GM18517 (cell line): ENCODE results near the gene EXOSC7.

Source experiments
- ATAC-seq: cut with Tn5 transposase; IDR thresholded peaks from one replicate; pipeline ENCODE4 v1.9.1; 2021; ENCODE audit warnings: mild to moderate bottlenecking, moderate library complexity; ENCODE audit not compliant: unreplicated experiment

EXOSC7 gene

DNA sequence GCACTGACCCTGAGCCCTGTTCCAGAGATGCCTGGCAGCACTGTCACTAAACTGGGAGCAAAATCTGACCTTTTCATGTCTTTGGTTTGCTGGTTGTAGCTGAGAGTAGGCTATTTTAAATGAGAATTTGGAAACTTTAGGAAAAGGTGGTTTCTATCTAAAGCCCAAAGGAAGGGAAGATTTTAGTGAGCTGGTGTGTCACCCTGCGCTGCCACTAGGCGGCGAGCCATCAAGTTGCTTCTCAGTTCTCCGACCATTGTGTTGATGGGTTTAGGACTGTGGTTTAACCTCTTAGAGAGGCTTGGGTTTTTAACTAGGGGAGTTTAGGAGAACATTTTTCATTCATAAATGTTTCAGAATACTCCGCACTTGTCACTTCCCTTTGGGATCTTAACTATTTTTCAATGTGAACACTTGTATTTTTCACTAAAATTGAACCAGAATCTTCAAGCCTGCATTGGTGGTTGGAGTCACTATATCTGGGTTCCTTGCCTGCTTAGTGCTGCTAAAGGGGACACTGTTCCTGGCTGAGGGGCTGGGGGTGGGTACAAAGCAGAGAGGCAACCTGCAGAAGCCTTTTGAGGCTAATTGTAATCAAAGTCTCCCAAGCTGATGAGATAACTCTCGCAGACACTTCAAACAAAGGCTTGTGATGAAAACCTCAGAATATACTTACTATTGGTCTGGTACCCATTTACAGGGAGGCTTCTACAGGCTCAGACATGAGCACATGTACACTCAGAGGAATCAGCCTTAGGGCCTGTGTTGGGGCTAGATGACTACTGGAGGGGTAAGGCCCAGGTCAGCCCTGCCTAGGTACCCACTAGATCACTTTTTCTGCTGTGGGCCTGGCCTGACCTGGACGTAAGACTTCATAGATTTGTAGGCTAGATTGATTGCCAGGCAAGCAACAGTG is 16.8 kb downstream of the EXOSC7 start:
- ATAC-seq: no peak

DNA sequence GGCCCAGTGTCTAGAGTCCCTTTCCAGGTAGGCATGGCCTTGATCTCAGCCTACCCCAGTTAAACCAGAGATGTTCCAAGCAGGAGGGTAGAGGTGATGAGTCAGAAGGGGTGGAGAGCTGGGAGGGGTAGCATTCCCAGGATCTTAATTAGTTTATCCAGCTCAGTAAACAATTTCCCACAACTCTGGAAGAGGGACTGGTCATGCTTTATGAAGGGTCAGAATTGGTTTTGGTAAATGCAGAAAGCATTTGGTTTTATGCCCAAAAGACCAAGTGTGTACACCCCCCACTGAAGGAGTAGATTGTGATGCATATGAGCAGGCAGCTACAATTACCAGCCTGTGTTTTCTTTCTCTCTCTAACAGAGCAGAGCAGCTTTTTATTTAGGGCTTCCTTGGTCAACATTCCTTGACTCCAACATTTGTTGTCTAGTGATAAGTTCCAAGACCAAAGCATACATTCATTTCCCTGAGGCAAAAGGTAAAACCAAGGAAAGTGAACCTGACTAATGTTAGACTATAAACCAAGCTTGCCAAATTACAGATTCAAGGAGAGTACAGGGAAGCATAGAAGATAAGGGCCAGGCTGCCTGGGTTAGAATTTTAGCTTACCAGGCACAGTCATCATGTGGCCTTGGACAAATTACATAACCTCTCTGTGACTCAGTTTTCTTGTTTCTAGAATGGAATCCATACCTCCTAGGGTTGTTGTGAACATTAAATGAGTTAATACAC is 17.6 kb downstream of the EXOSC7 start:
- no peak for ATAC-seq

- ATAC-seq: no peak
These were observed 19.2 kb downstream of the EXOSC7 start for GRCh38 chr3:44995142-44995770.

- ATAC-seq: no peak
These were observed 20.5 kb downstream of the EXOSC7 start for GRCh38 chr3:44996556-44996969.

- ATAC-seq: no peak
These were observed 23.7 kb downstream of the EXOSC7 start for GRCh38 chr3:44999782-45000181.

GRCh38 chr3:45000823-45001222 is 24.8 kb downstream of the EXOSC7 start:
- ATAC-seq: no peak

DNA sequence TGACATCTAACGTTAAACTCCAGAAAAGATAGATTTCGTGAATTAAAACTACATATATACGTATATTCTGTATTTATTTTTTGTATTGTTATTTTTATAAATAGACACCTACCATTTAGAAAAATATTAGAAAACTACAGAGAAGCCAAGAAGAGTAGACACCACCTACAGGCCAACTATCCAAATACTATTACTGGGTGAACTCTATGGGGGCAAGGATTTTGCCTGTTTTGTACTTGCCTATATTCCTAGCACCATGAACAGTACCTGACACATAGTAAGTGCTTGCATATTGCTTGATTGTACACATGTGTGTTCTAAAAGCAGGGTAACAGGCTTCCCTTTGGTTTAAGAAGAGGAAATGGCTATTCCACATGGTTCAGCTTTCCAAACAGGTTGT is 25.7 kb downstream of the EXOSC7 start:
- ATAC-seq: no peak

GRCh38 chr3:45002139-45002660 is 26.2 kb downstream of the EXOSC7 start:
- no peak for ATAC-seq

- no peak for ATAC-seq
These were observed 26.7 kb downstream of the EXOSC7 start for GRCh38 chr3:45002720-45003119.

- ATAC-seq: no peak
These were observed 27.4 kb downstream of the EXOSC7 start for GRCh38 chr3:45003406-45003805.

DNA sequence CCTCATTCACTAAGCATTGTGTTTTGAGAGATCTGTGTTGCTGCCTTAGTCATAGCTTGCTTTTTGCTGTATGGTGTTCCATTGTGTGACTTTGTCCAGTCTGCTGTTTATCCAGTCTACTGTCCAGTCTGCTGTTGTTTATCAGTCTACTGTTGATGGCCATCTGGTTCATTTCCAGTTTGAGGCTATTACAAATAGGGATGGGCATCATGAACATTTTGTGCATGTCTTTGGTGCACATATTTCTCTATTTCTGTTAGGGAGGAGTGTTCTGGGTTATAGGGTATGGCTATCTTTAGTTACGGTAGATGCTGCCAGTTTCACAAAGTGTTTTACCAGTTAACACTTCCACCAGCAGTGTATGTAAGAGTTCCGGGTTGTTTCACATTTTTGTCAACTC is 27.8 kb downstream of the EXOSC7 start:
- no peak for ATAC-seq

GRCh38 chr3:45007091-45007490 is 31.0 kb downstream of the EXOSC7 start:
- no peak for ATAC-seq

DNA sequence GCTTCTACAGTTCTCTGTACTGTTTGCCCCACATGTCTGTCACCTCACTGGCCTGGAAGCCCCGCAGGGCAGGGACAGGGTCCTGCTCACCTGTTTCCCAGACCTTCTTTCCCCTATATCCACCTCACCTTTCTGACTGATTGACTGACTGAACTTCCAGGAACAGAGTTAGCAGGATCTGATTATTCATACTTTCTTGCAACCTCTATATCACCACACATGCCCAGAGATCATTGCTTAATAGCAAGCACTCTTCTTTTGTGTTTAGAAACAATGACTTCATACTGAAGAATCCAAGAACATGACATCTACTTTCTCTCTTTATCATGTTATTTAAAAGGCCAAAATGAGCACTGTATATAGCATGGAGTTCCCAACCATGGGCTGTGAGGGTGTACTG is 32.1 kb downstream of the EXOSC7 start:
- no peak for ATAC-seq

GRCh38 chr3:45009868-45010267 is 33.8 kb downstream of the EXOSC7 start:
- no peak for ATAC-seq

GRCh38 chr3:45010811-45011333 is 34.8 kb downstream of the EXOSC7 start:
- no peak for ATAC-seq

DNA sequence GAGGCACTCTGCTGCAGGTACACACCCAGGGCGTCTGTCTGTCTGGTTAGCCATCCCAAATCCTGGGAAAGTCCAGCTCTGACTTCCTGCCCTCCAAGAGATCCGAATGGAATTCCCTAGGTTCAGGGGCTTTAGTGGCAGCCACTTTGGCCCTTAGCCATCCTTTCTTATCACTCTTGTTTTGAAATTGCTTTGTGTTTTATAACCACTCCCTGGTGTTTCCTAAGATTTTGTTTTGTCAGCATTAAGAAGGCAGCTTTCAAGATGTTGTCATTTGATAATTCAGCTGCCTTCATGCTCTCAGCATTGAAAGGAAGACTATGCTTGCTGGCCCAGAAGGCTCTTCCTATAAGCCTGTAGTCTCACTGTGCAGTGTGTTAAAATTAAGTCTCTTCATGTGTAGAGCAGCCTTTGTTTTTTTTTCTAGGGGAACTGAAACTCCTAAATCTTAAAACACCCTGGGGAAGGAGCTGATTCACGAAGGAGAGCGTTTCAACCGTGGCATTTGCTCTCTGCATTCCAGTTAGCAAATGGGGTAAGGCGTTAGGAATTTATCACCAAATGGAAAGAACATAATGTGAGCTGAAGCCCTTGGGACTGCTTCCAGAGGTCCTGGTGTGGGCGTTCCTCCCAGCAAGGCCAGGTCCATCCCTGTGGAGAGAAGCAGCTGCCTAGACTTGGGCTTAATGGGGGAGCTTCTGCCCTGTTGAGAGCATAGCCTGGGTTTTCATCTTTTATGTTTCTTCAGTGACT is 35.9 kb downstream of the EXOSC7 start:
- no peak for ATAC-seq

GRCh38 chr3:45012577-45012976 is 36.5 kb downstream of the EXOSC7 start:
- ATAC-seq: no peak

GRCh38 chr3:45016916-45017315 is 40.9 kb downstream of the EXOSC7 start:
- ATAC-seq: no peak

DNA sequence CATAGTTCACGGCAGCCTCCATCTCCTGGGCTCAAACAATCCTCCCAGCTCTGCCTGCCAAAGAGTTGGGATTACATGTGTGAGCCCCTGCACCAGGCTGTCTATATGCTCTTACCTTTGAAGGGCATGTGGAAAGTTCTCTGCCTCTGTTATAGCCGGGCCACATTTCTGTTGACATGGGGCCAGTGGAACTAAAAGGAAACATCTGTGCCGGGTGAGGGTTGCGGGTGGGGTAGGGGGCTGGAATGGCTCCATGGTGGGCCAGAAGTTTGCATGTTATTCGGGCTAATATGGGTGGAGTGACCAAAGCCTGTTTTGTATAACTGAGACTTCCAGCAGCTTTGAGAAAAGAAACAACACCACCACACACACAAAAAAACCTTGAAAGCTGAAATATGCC is 41.8 kb downstream of the EXOSC7 start:
- ATAC-seq: no peak

DNA sequence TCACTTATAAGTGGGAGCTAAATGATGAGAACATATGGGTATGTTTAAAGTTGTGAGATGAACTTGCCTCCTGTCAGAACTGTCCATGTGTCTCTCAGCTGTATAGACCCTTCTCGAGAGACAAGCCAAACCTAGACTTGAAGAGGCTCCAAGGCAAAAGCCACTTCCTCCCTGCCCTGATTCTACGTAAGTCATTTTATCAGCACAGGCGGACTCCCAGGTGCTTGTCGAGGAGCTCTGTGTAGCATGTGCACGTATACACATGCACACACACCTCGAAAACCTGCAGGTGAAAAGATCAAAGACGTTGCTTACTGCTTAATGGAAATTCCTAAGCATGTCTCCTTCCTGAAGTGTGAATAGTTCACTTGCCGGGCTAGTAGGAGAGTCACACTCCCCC is 44.5 kb downstream of the EXOSC7 start:
- ATAC-seq: no peak
